Kidney (tissue), 14 donors: ENCODE results near the gene AFDN. TPM values are rescaled to one million over a fixed set of nuclear protein-coding genes. Genes with fewer than 3 reads are reported as not detected.

Source experiments
- DNase-seq, 5 donors: peaks; one replicate each; pipeline ENCODE4 v3.0.0-alpha.2; 2013 to 2020
- FAIRE-seq: peaks from 2 replicates; lab custom pipeline; 2012; peaks lifted over from hg19 to GRCh38; lab: Jason Lieb, UNC
- H3K27ac ChIP-seq, 2 donors: one replicate each; pipeline ENCODE4 v1.7.0; 2013; ENCODE audit warnings: low read depth in 2 of 2, low read length in 2 of 2, inconsistent platforms in 1 of 2
- H3K27me3 ChIP-seq: one replicate; pipeline ENCODE4 v1.7.1; 2013; ENCODE audit warnings: low read length, inconsistent platforms; ENCODE audit not compliant: control insufficient read depth, insufficient read depth
- H3K36me3 ChIP-seq, 3 donors: one replicate each; pipeline versions ENCODE4 v1.7.0 to v1.7.1; 2013; ENCODE audit warnings: low read length in 3 of 3, control low read depth in 1 of 3, inconsistent platforms in 1 of 3; ENCODE audit not compliant: insufficient read depth in 3 of 3, control insufficient read depth in 2 of 3
- H3K4me1 ChIP-seq, 3 donors: one replicate each; pipeline versions ENCODE4 v1.7.0 to v1.7.1; 2013; ENCODE audit warnings: low read length in 3 of 3, inconsistent platforms in 1 of 3, low read depth in 1 of 3; ENCODE audit not compliant: control insufficient read depth in 2 of 3, insufficient read depth in 2 of 3
- H3K4me3 ChIP-seq, 3 donors: one replicate each; pipeline versions ENCODE4 v1.7.0 to v1.8.1; 2013; ENCODE audit warnings: low read length in 3 of 3, control low read depth in 1 of 3, inconsistent platforms in 1 of 3
- H3K9ac ChIP-seq, 3 donors: one replicate each; pipeline versions ENCODE4 v1.7.0 to v1.7.1; 2013; ENCODE audit warnings: low read length in 3 of 3, control low read depth in 1 of 3, inconsistent platforms in 1 of 3
- H3K9me3 ChIP-seq, 3 donors: one replicate each; pipeline versions ENCODE4 v1.7.0 to v1.7.1; 2013; ENCODE audit warnings: low read length in 3 of 3, control low read depth in 1 of 3, inconsistent platforms in 1 of 3; ENCODE audit not compliant: control insufficient read depth in 2 of 3, insufficient read depth in 1 of 3
- CTCF ChIP-seq: IDR thresholded peaks from 3 replicates; pipeline ENCODE4 v1.5.1; 2012; ENCODE audit warnings: mild to moderate bottlenecking, moderate library complexity, borderline replicate concordance; ENCODE audit not compliant: insufficient read depth; ENCODE audit errors: extremely low read depth
- intact Hi-C: fragments of 100-400 bp; cut with DNase I; formaldehyde crosslinking; loops from one replicate; pipeline ENCODE4 v1.11.1; 2022
- polyA plus RNA-seq: library from polyadenylated mRNA; stranded (reverse); fragments of 350-450 nt; fragmentation: Illumina TruSeq; extraction: RNeasy Lipid Tissue Mini Kit (QIAGEN cat#74804); gene quantifications from one replicate; pipeline ENCODE4 v1.2.3, GENCODE V29; 2014; ENCODE audit warnings: low read depth, low replicate concordance; ENCODE audit not compliant: insufficient read depth
- total RNA-seq: library from RNA; stranded (reverse); fragmentation: NEBNext Ultra II Directional; extraction: Animal tissue kit (Norgen Biotek cat#: 25700); gene quantifications from one replicate; pipeline ENCODE4 v1.2.1, GENCODE V29; 2021
- donor health status: control.
- donor health status: control.
- donor health status: control.
- donor health status: control.
- donor health status: control.
- donor health status: DM: yes; HTN: yes; CAD: no.
- donor health status: Normal renal cell carcinoma (clear cell type).

AFDN gene
- total and polyA plus RNA-seq, 2 donors from 2014 or later: 21.5 to 175 TPM

GRCh38 chr6:167779129-167779992 lies 47.4 kb upstream of the AFDN start:
- Histone ChIP-seq H3K9me3 (no peaks in the 10 kb centered on the region), H3K4me1 (peaks cover 0 to 14% (median 13%) of the 10 kb centered on the region in 3 donors), H3K9ac (no peak overlapping the region), H3K27ac (peak overlapping the region in 1 of 2 donors; percentile 74), H3K4me3 (no peak overlapping the region), H3K27me3 (no peaks in the 10 kb centered on the region), H3K36me3 (no peaks in the 10 kb centered on the region)
- FAIRE-seq (no peak), DNase-seq (peak in 2 of 5 donors; percentile 9 to 40)
- TF ChIP-seq CTCF: no peak
- intact Hi-C loops: no loop called here

- H3K4me1 ChIP-seq: peaks cover 0 to 14% (median 13%) of the 10 kb centered on the region in 3 donors
- H3K27ac ChIP-seq: no peak overlapping the region
- intact Hi-C loops: no loop called here
- H3K36me3 ChIP-seq: no peaks in the 10 kb centered on the region
- H3K9me3 ChIP-seq: no peaks in the 10 kb centered on the region
- FAIRE-seq (no peak), DNase-seq (peak in 2 of 5 donors; percentile 17 to 46)
- no peak overlapping the region for H3K4me3 ChIP-seq
- no peak for TF ChIP-seq CTCF
- no peaks in the 10 kb centered on the region for H3K27me3 ChIP-seq
- H3K9ac ChIP-seq: no peak overlapping the region
These were observed 46.6 kb upstream of the AFDN start for GRCh38 chr6:167779993-167780655.

- no peak for TF ChIP-seq CTCF
- H3K9me3 ChIP-seq: no peaks in the 10 kb centered on the region
- no peak overlapping the region for H3K9ac ChIP-seq
- H3K4me3 ChIP-seq: no peak overlapping the region
- intact Hi-C loops: no loop called here
- FAIRE-seq (no peak), DNase-seq (no peak)
- H3K4me1 ChIP-seq: peaks cover 0 to 14% (median 13%) of the 10 kb centered on the region in 3 donors
- no peaks in the 10 kb centered on the region for H3K27me3 ChIP-seq
- no peak overlapping the region for H3K27ac ChIP-seq
- H3K36me3 ChIP-seq: no peaks in the 10 kb centered on the region
These were observed 45.5 kb upstream of the AFDN start for GRCh38 chr6:167781066-167781767.
